ENCODE results near the gene DISC1. TPM values are rescaled to one million over a fixed set of nuclear protein-coding genes. Genes with fewer than 3 reads are reported as not detected.

Gene DISC1
- total RNA-seq, 2 experiments from 2014 or later = 1.9 to 3.8 TPM

DNA sequence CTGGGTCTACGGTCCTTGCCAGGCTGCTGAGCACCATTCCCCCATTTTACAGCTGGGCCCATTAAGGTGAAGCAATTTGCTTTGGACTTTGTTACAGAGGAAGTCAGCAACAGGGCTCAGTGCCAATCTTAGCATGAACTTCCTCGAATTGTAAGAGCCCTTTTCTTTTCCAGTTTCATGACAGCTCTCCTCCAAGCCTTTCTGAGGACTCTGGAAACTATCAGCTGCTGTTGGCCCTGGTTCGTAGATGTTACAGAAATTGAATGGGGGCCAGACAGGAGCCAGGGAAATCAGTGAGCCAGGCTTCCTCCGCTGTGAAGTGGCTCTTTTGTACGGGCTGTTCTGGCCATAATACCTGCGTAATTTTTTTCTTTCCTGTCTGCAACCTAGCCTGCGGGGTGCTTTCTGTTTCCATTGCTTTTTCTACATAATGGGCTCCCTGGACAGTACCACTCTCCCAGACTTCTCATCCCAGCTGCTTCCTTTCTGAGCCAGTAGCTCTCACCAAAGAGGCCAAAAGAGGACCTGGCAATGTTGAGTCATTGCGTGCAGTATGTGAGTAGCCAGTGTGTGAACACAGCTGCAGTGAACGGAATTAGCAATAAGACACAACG, 386.3 kb downstream of the DISC1 start:
- H3K4me1 Mint-ChIP-seq = no peaks in the 10 kb centered on the region
- H3K9me3 Mint-ChIP-seq (ENCODE audit: low read depth) = no peaks in the 10 kb centered on the region
- no peaks in the 10 kb centered on the region for H3K36me3 Mint-ChIP-seq (ENCODE audit: low read depth)
- ChIA-PET POLR2A (no interaction called here), CTCF (interaction anchor here (0.7 kb wide), 1 partner anchor 30 kb away, joined by 3 read pairs; no protein-coding TSS in a partner anchor)
- intact Hi-C loops (cut with DNase I, micrococcal nuclease) = no loop called here
- no peak for ATAC-seq
- no peak for DNase-seq
- no peaks in the 10 kb centered on the region for H3K27me3 Mint-ChIP-seq
- H3K4me3 Mint-ChIP-seq = no peak overlapping the region
- H3K27ac Mint-ChIP-seq = no peak overlapping the region

DNA sequence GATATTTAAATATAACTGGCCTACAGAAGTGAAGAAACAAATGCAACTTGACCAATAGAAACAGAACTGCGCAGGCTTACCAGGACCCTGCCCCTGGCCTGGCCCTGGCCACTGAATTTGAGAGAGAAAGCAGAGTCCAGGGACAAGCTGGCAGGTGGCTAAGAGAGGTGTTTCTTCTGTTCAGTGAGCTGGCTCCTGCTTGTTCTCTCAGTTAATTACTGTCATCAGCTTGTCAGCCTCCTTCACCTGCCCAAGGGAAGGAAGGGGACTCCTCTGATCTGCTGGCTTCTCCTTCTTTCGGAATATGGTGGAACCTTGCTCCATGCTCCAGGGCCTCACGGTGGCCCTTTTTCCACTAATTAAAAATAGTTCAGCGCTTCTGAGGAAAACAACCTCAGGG, 388.4 kb downstream of the DISC1 start:
- ChIA-PET CTCF (no interaction called here), POLR2A (no interaction called here)
- ATAC-seq (no peak), DNase-seq (no peak)
- Mint-ChIP-seq H3K4me3 (no peak overlapping the region), H3K9me3 (ENCODE audit: low read depth) (no peaks in the 10 kb centered on the region), H3K4me1 (no peaks in the 10 kb centered on the region), H3K36me3 (ENCODE audit: low read depth) (peaks cover 3% of the 10 kb centered on the region), H3K27ac (no peak overlapping the region), H3K27me3 (no peaks in the 10 kb centered on the region)
- intact Hi-C loops (cut with DNase I, micrococcal nuclease) = no loop called here

DNA sequence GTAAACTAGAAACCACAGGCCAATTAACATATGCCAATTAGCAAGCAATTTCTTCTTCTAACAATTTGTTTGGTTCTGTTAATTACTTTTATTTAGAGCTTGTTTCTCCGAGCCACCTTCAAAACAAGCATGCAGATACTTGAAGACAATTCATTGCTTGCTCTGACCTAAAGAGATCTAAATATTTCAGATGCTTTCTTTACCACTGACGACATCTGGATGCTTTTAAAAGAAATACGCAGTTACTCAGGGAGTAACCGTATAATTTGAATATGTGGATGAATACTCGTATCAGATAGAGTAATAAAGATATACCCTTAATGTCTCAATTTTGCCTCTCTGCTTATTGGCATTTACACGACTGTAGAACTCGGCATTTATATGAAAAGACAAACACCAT, 390.0 kb downstream of the DISC1 start:
- intact Hi-C loops (cut with DNase I, micrococcal nuclease) = no loop called here
- Mint-ChIP-seq H3K4me1 (no peaks in the 10 kb centered on the region), H3K27ac (no peak overlapping the region), H3K27me3 (no peaks in the 10 kb centered on the region), H3K9me3 (ENCODE audit: low read depth) (no peaks in the 10 kb centered on the region), H3K4me3 (no peak overlapping the region), H3K36me3 (ENCODE audit: low read depth) (peaks cover 3% of the 10 kb centered on the region)
- ChIA-PET CTCF (no interaction called here), POLR2A (no interaction called here)
- ATAC-seq = no peak
- no peak for DNase-seq

DNA sequence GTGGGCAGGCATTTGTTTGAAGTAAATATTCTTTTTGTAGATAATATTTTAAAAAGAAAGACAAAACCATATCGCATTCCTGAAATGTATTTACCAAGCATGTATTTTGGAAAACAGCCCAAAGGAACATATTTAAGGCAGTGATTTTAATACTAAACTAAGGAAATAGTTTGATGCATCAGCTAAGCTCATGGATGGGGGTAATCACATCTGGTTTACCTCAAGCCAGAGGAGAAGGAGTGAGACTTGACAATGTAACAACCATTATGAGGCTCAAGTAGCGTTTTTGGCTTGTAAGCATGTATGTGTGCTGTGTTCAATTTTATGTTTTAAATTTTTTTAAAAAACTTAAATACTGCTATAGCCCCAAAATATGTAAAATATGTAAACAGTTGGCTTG, 390.5 kb downstream of the DISC1 start:
- ATAC-seq = no peak
- no peaks in the 10 kb centered on the region for H3K9me3 Mint-ChIP-seq (ENCODE audit: low read depth)
- CTCF ChIA-PET = no interaction called here
- no peak overlapping the region for H3K4me3 Mint-ChIP-seq
- H3K4me1 Mint-ChIP-seq = no peaks in the 10 kb centered on the region
- POLR2A ChIA-PET = no interaction called here
- intact Hi-C loops (cut with DNase I, micrococcal nuclease) = no loop called here
- H3K27me3 Mint-ChIP-seq = no peaks in the 10 kb centered on the region
- DNase-seq = no peak
- H3K36me3 Mint-ChIP-seq (ENCODE audit: low read depth) = peaks cover 3% of the 10 kb centered on the region
- H3K27ac Mint-ChIP-seq = no peak overlapping the region

DNA sequence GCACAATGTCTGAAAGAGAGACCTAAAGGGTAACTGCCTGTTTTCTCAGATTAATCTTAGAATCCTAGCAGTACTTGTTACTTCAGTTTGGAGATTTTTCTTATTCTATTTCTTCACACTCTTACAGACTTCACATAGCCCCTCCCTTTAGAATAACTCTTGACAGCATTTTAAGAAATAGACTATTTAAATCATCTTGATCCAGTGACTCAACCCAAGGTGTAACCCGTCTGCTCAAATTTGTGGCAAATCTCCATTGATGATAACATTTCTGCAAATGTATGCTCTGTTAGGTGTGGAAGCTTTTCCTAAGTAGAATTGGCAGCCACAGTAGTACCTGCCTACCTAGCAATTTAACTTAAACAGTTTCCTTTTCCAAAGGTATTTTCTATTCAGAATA, 391.2 kb downstream of the DISC1 start:
- DNase-seq (no peak), ATAC-seq (no peak)
- Mint-ChIP-seq H3K27ac (no peak overlapping the region), H3K36me3 (ENCODE audit: low read depth) (peaks cover 3% of the 10 kb centered on the region), H3K27me3 (no peaks in the 10 kb centered on the region), H3K9me3 (ENCODE audit: low read depth) (no peaks in the 10 kb centered on the region), H3K4me3 (no peak overlapping the region), H3K4me1 (no peaks in the 10 kb centered on the region)
- POLR2A ChIA-PET = no interaction called here
- CTCF ChIA-PET = interaction anchor here (0.6 kb wide), 1 partner anchor 542 kb away, joined by 3 read pairs; no protein-coding TSS in a partner anchor
- intact Hi-C loops (cut with DNase I, micrococcal nuclease) = no loop called here

DNA sequence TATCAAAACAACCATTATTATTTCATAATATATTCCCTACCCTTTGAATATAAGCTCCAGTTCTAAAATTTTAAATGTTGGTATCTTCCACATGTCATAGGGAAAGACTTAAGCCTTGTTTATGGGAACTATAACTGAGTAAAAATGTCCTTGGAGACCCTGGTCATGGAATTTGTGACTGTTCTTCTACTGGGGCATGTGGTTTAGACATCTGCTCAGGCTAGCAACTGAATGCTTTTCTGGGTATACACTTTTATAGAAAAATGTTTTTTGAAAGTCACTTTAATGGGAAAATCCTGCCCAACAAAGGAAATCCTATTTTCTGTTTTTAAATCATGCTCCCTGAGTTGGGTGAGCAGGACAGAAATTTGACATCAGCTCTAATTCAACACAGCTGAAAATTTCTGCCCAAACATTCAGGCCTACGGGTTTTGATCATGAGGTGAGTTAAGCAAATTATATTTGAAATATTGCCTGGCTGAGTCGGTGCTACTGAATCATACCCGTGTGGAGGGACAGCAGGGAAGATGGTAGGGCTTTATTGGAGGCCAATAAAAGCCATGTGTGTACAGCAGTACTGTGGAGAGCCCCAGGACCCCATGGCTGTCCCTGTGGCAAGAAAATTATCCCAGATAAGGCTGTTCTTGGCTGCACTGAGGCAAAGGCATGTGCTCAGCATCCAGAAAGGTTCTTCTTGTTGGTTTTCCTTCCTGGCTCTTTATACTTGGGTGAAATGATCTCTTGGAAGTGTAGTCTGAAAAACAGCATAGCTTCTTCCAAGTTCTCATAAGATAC, 391.8 kb downstream of the DISC1 start:
- no peaks in the 10 kb centered on the region for H3K4me1 Mint-ChIP-seq
- CTCF ChIA-PET = interaction anchor here (0.6 to 0.7 kb wide), 2 partner anchors 419 to 542 kb away, joined by 3 to 4 read pairs; no protein-coding TSS in a partner anchor
- H3K27me3 Mint-ChIP-seq = no peaks in the 10 kb centered on the region
- POLR2A ChIA-PET = no interaction called here
- H3K9me3 Mint-ChIP-seq (ENCODE audit: low read depth) = no peaks in the 10 kb centered on the region
- ATAC-seq (no peak), DNase-seq (no peak)
- H3K27ac Mint-ChIP-seq = no peak overlapping the region
- no peak overlapping the region for H3K4me3 Mint-ChIP-seq
- H3K36me3 Mint-ChIP-seq (ENCODE audit: low read depth) = peaks cover 3% of the 10 kb centered on the region
- intact Hi-C loops (cut with DNase I, micrococcal nuclease) = no loop called here

DNA sequence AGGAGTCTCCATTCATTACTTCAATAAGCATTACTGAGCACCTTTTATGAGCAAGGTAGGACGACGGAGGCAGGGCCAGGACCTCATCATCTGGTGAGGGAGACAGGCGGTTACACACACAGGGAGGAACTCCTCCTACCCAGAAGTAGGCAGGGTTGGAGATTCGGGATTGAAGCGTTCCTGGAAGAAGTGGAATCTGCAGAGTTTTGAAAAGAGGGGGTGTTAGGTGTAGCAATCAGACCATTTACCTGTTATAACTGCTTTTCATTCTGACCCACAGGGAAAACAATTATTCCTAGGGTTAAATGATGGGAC, 392.4 kb downstream of the DISC1 start:
- intact Hi-C loops (cut with DNase I, micrococcal nuclease) = no loop called here
- ATAC-seq = no peak
- Mint-ChIP-seq H3K27ac (no peak overlapping the region), H3K4me1 (no peaks in the 10 kb centered on the region), H3K4me3 (no peak overlapping the region), H3K9me3 (ENCODE audit: low read depth) (no peaks in the 10 kb centered on the region), H3K36me3 (ENCODE audit: low read depth) (peaks cover 3% of the 10 kb centered on the region), H3K27me3 (no peaks in the 10 kb centered on the region)
- CTCF ChIA-PET = interaction anchor here (0.7 kb wide), 1 partner anchor 419 kb away, joined by 4 read pairs; no protein-coding TSS in a partner anchor
- DNase-seq = no peak
- POLR2A ChIA-PET = no interaction called here

DNA sequence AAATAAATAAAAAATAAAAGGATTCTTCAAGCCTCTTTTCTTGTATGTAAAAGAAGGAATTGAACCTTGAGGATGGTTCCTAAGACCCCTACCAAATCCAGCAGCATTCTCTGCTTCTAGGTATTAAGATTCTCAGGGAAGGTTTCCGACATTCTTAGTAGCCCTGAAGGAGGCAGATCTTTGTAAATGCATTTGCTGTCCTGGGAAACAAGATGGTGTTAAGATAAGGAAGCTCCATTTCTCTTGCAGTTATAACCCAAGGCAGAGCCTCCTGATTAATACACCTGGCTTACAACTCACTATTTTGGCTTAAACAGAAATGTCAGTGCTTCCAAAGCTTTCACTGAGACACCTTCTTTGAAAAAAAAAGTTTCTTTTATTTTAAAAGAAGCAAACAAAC, 393.8 kb downstream of the DISC1 start:
- Mint-ChIP-seq H3K27me3 (no peaks in the 10 kb centered on the region), H3K4me3 (no peak overlapping the region), H3K27ac (no peak overlapping the region), H3K4me1 (no peaks in the 10 kb centered on the region), H3K9me3 (ENCODE audit: low read depth) (no peaks in the 10 kb centered on the region), H3K36me3 (ENCODE audit: low read depth) (peaks cover 3% of the 10 kb centered on the region)
- POLR2A ChIA-PET = no interaction called here
- no peak for DNase-seq
- no peak for ATAC-seq
- CTCF ChIA-PET = no interaction called here
- intact Hi-C loops (cut with DNase I, micrococcal nuclease) = no loop called here

DNA sequence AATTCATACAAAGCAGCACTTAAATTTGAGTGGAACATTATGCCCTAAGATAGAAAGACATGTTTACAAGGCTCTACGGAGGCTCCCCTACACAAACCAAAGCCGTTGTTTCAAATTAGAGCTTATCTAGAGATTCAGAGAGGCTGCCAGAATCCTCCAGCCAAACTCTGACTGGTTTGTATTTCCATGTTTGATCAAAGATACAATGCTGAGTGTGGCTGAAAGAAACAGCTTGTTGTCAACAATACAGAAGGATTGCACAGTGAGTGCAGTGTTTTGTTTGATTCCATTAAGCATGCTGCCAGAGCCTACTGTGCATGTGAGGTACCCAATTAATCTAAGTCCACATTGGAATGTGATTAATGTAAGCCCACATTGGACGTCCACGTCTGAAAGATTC, 402.7 kb downstream of the DISC1 start:
- ChIA-PET POLR2A (no interaction called here), CTCF (no interaction called here)
- no peaks in the 10 kb centered on the region for H3K27me3 Mint-ChIP-seq
- ATAC-seq = no peak
- peaks cover 11% of the 10 kb centered on the region for H3K36me3 Mint-ChIP-seq (ENCODE audit: low read depth)
- intact Hi-C loops (cut with DNase I, micrococcal nuclease) = loop anchor here in 1 of 2 experiments (1.0 kb wide), 1 partner anchor 18 kb away; no protein-coding TSS in a partner anchor
- H3K27ac Mint-ChIP-seq = no peak overlapping the region
- no peaks in the 10 kb centered on the region for H3K9me3 Mint-ChIP-seq (ENCODE audit: low read depth)
- H3K4me3 Mint-ChIP-seq = no peak overlapping the region
- DNase-seq = no peak
- no peaks in the 10 kb centered on the region for H3K4me1 Mint-ChIP-seq

DNA sequence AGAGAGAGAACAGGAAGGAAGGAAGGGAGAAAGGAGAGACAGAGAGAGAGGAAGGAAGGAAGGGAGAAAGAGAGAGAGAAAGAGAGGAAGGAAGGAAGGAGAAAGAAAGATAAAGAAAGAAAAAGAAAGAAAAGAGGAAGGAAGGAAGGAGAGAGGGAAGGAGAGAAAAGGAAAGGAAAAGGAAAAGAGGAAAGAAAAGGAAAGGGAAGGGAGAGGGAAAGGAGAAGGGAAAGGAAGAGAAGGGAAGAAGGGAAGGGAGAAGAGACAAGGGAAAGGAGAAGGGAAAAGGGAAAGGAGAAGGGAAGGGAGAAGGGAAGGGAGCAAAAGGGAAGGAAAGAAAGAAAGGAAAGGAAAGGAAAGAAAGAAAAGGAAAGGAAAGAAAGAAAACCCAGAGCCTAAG, 404.6 kb downstream of the DISC1 start:
- Mint-ChIP-seq H3K4me3 (no peak overlapping the region), H3K27me3 (no peaks in the 10 kb centered on the region), H3K36me3 (ENCODE audit: low read depth) (peaks cover 10% of the 10 kb centered on the region), H3K27ac (no peak overlapping the region), H3K4me1 (no peaks in the 10 kb centered on the region), H3K9me3 (ENCODE audit: low read depth) (no peaks in the 10 kb centered on the region)
- DNase-seq (no peak), ATAC-seq (no peak)
- intact Hi-C loops (cut with DNase I, micrococcal nuclease) = no loop called here
- ChIA-PET CTCF (interaction anchor here (1.0 kb wide), 1 partner anchor 20 kb away, joined by 3 read pairs; no protein-coding TSS in a partner anchor), POLR2A (no interaction called here)

DNA sequence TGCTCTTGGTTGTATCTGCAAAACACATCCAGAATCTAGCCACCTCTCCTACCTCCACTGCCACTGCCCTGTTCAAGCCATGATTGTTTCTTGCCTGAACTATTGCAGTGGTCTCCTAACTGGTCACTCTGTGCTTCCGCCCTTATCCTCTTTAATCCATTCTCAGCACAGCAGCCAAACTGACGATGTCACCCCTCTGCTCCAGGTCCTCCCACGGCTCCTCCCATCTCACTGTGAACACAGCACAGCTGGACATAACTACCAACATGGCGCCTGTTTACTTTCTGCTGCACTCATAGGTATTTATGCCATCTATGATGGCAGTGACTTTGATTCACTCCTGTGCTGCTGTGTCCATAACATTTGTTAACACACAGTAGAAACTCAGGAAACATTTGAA, 406.7 kb downstream of the DISC1 start:
- ChIA-PET POLR2A (no interaction called here), CTCF (interaction anchor here (0.7 kb wide), 2 partner anchors 276 to 572 kb away, joined by 3 read pairs; no protein-coding TSS in a partner anchor)
- ATAC-seq = no peak
- no peak for DNase-seq
- Mint-ChIP-seq H3K27me3 (no peaks in the 10 kb centered on the region), H3K36me3 (ENCODE audit: low read depth) (peaks cover 7% of the 10 kb centered on the region), H3K27ac (no peak overlapping the region), H3K9me3 (ENCODE audit: low read depth) (no peaks in the 10 kb centered on the region), H3K4me1 (no peaks in the 10 kb centered on the region), H3K4me3 (no peak overlapping the region)
- intact Hi-C loops (cut with DNase I, micrococcal nuclease) = no loop called here

DNA sequence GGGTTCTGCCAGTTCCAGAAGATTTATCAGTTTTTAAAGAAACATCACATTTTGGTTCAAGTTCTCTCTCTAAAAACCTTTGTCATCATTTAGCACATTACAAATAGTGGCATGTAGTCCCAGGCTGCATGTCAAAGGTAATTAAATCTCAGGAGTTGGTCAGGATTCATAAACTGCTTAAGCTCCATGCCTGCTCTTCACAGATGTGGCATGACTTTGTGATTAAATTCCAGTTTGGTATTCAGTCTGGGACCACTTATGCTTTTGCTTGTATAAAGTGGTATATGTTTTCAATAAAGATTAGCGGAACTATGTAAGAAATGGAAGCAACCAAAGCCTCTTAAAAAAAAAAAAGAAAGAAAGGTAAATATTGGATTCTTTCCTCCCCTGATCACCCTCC, 408.0 kb downstream of the DISC1 start:
- CTCF ChIA-PET = no interaction called here
- POLR2A ChIA-PET = no interaction called here
- H3K4me3 Mint-ChIP-seq = no peak overlapping the region
- peaks cover 5% of the 10 kb centered on the region for H3K36me3 Mint-ChIP-seq (ENCODE audit: low read depth)
- intact Hi-C loops (cut with DNase I, micrococcal nuclease) = no loop called here
- H3K9me3 Mint-ChIP-seq (ENCODE audit: low read depth) = no peaks in the 10 kb centered on the region
- no peaks in the 10 kb centered on the region for H3K4me1 Mint-ChIP-seq
- DNase-seq (no peak), ATAC-seq (no peak)
- H3K27ac Mint-ChIP-seq = no peak overlapping the region
- no peaks in the 10 kb centered on the region for H3K27me3 Mint-ChIP-seq

Measured in activated CD4-positive, alpha-beta T cell treated with anti-CD3 and anti-CD28 coated beads for 36 hours (primary cell).